Sigmoid colon (tissue), 7 donors: ENCODE data around the gene TCEANC2. TPM values are rescaled to one million over a fixed set of nuclear protein-coding genes. Genes with fewer than 3 reads are reported as not detected.

Experiments used
- DNase-seq: peaks from one replicate; pipeline ENCODE4 v3.0.0-alpha.2; 2019
- H3K27ac ChIP-seq, 4 donors: fragments of 200-600 bp; sonication (generic); one replicate each; pipeline ENCODE4 v1.5.1; 2016 to 2019; ENCODE audit warnings: mild to moderate bottlenecking in 1 of 4
- H3K27me3 ChIP-seq, 3 donors: fragments of 200-600 bp; sonication (generic); one replicate each; pipeline ENCODE4 v1.5.1; 2019; ENCODE audit warnings: mild to moderate bottlenecking in 1 of 3
- H3K36me3 ChIP-seq, 4 donors: fragments of 200-600 bp; sonication (generic); one replicate each; pipeline ENCODE4 v1.5.1; 2016 to 2019
- H3K4me1 ChIP-seq, 4 donors: fragments of 200-600 bp; sonication (generic); one replicate each; pipeline ENCODE4 v1.5.1; 2017 to 2019
- H3K4me3 ChIP-seq, 4 donors: fragments of 200-600 bp; sonication (generic); one replicate each; pipeline ENCODE4 v1.5.1; 2017 to 2019; ENCODE audit warnings: mild to moderate bottlenecking in 2 of 4, moderate library complexity in 1 of 4
- H3K9me3 ChIP-seq, 4 donors: fragments of 200-600 bp in 3 of 4; sonication (generic) in 3 of 4; one replicate each; pipeline versions ENCODE4 v1.5.1 to v1.6.1; 2013 to 2019
- CTCF ChIP-seq, 4 experiments: fragments of 450-650 bp in 3 of 4; fragments of 200-600 bp in 1 of 4; IDR thresholded peaks; one replicate each; pipeline ENCODE4 v1.5.1; 2016 to 2019; ENCODE audit warnings: antibody characterized with exemption in 4 of 4, mild to moderate bottlenecking in 3 of 4, moderate library complexity in 2 of 4
- EP300 ChIP-seq, 4 donors: sonication (generic); formaldehyde crosslinking; IDR thresholded peaks; one replicate each; pipeline ENCODE4 v1.6.1; 2017; ENCODE audit warnings: antibody characterized with exemption in 4 of 4
- POLR2A ChIP-seq, 2 donors: fragments of 450-650 bp; IDR thresholded peaks; one replicate each; pipeline ENCODE4 v1.6.1; 2016; ENCODE audit warnings: antibody characterized with exemption in 2 of 2, mild to moderate bottlenecking in 2 of 2, moderate library complexity in 2 of 2
- POLR2AphosphoS5 ChIP-seq, 4 donors: sonication (generic); formaldehyde crosslinking; IDR thresholded peaks; one replicate each; pipeline ENCODE4 v1.6.1; 2017; ENCODE audit warnings: antibody characterized with exemption in 4 of 4
- WGBS, 2 donors: extraction: QIAGEN DNeasy Blood & Tissue Kit; methylation state at CpG; one replicate each; pipeline ENCODE4 v1.1.7; 2013; 5-methylcytosine and 5-hydroxymethylcytosine counted together
- intact Hi-C: fragments of 100-400 bp; cut with DNase I; formaldehyde crosslinking; loops from one replicate; pipeline ENCODE4 v1.15.1; 2023
- polyA plus RNA-seq, 3 donors: library from polyadenylated mRNA; stranded (reverse); fragments of 200-250 nt; gene quantifications; one replicate each; pipeline ENCODE4 v1.2.3, GENCODE V29; 2013
- total RNA-seq, 4 donors: library from RNA; depleted of rRNA; stranded (reverse); fragments of >200 nt; gene quantifications; one replicate each; pipeline ENCODE4 v1.1.0, GENCODE V29; 2016
- donor health status: healthy with polysubstance abuse.
- donor health status: Bipolar disorder and iron deficiency.
- donor health status: healthy.

TCEANC2 gene
- total and polyA plus RNA-seq, 7 donors: 1.8 to 6.9 (median 6.1) TPM

- TF ChIP-seq POLR2AphosphoS5 (IDR thresholded peaks at IDR 0.05): no peak
- no peak for TF ChIP-seq POLR2A (IDR thresholded peaks at IDR 0.05)
- no peaks in the 10 kb centered on the region for H3K27me3 ChIP-seq
- H3K27ac ChIP-seq: no peak overlapping the region
- 49 to 79% methylated on average over 3 of the region's 3 CpGs for WGBS, 2 donors
- no peaks in the 10 kb centered on the region for H3K4me1 ChIP-seq
- intact Hi-C loops: no loop called here
- DNase-seq: no peak
- H3K4me3 ChIP-seq: no peak overlapping the region
- no peaks in the 10 kb centered on the region for H3K9me3 ChIP-seq
- peaks cover 0 to 45% (median 20%) of the 10 kb centered on the region in 4 donors for H3K36me3 ChIP-seq
These were observed 24.8 kb upstream of the TCEANC2 start for GRCh38 chr1:54028306-54029251.

- Histone ChIP-seq H3K27me3 (no peaks in the 10 kb centered on the region), H3K27ac (no peak overlapping the region), H3K4me1 (no peaks in the 10 kb centered on the region), H3K9me3 (no peaks in the 10 kb centered on the region), H3K4me3 (no peak overlapping the region), H3K36me3 (peaks cover 26 to 100% (median 67%) of the 10 kb centered on the region in 4 donors)
- TF ChIP-seq CTCF (IDR thresholded peaks at IDR 0.05) (no peak), POLR2AphosphoS5 (IDR thresholded peaks at IDR 0.05) (no peak), POLR2A (IDR thresholded peaks at IDR 0.05) (no peak), EP300 (IDR thresholded peaks at IDR 0.05) (no peak)
- no peak for DNase-seq
- intact Hi-C loops: no loop called here
These were observed 15.9 kb upstream of the TCEANC2 start for GRCh38 chr1:54037476-54037875.

- intact Hi-C loops: no loop called here
- H3K4me3 ChIP-seq: no peak overlapping the region
- 6 to 9% methylated on average over 1 of the region's 1 CpG for WGBS, 2 donors
- H3K9me3 ChIP-seq: no peaks in the 10 kb centered on the region
- H3K27me3 ChIP-seq: no peaks in the 10 kb centered on the region
- H3K27ac ChIP-seq: no peak overlapping the region
- peaks cover 0 to 11% (median 6%) of the 10 kb centered on the region in 4 donors for H3K4me1 ChIP-seq
- DNase-seq: no peak
- peaks cover 10 to 72% (median 50%) of the 10 kb centered on the region in 4 donors for H3K36me3 ChIP-seq
- TF ChIP-seq POLR2AphosphoS5 (IDR thresholded peaks at IDR 0.05) (no peak), CTCF (IDR thresholded peaks at IDR 0.05) (no peak), POLR2A (IDR thresholded peaks at IDR 0.05) (no peak), EP300 (IDR thresholded peaks at IDR 0.05) (no peak)
These were observed 11.6 kb upstream of the TCEANC2 start for GRCh38 chr1:54041806-54042205.

GRCh38 chr1:54045496-54045895, 7.9 kb upstream of the TCEANC2 start:
- no peak overlapping the region for H3K4me3 ChIP-seq
- H3K9me3 ChIP-seq: no peaks in the 10 kb centered on the region
- peaks cover 0 to 36% (median 27%) of the 10 kb centered on the region in 4 donors for H3K36me3 ChIP-seq
- no peaks in the 10 kb centered on the region for H3K27me3 ChIP-seq
- H3K27ac ChIP-seq: no peak overlapping the region
- no peak for TF ChIP-seq EP300 (IDR thresholded peaks at IDR 0.05)
- no peak for TF ChIP-seq POLR2A (IDR thresholded peaks at IDR 0.05)
- TF ChIP-seq CTCF (IDR thresholded peaks at IDR 0.05): no peak
- no peak for TF ChIP-seq POLR2AphosphoS5 (IDR thresholded peaks at IDR 0.05)
- 93 to 94% methylated on average over 2 of the region's 2 CpGs for WGBS, 2 donors
- DNase-seq: no peak
- intact Hi-C loops: no loop called here
- peaks cover 0 to 48% (median 37%) of the 10 kb centered on the region in 4 donors for H3K4me1 ChIP-seq

- TF ChIP-seq POLR2A (IDR thresholded peaks at IDR 0.05): no peak
- TF ChIP-seq POLR2AphosphoS5 (IDR thresholded peaks at IDR 0.05): no peak
- TF ChIP-seq CTCF (IDR thresholded peaks at IDR 0.05): no peak
- no peak for TF ChIP-seq EP300 (IDR thresholded peaks at IDR 0.05)
- H3K36me3 ChIP-seq: peaks cover 0 to 22% (median 17%) of the 10 kb centered on the region in 4 donors
- H3K27ac ChIP-seq: no peak overlapping the region
- H3K27me3 ChIP-seq: no peaks in the 10 kb centered on the region
- DNase-seq: no peak
- 60 to 79% methylated on average over 7 of the region's 7 CpGs for WGBS, 2 donors
- no peak overlapping the region for H3K4me3 ChIP-seq
- no peaks in the 10 kb centered on the region for H3K9me3 ChIP-seq
- H3K4me1 ChIP-seq: peaks cover 0 to 61% (median 51%) of the 10 kb centered on the region in 4 donors
- intact Hi-C loops: no loop called here
These were observed 6.6 kb upstream of the TCEANC2 start for GRCh38 chr1:54046671-54047383.
